Limb (tissue), 2 donors: ENCODE results near the gene FCGR2B.
"Not testable (repeated sequence)": the region's sequence is repeated elsewhere in the genome, so short reads cannot be mapped to it uniquely, and the experiment has no call there.

Source experiments
- DNase-seq, 2 donors: peaks; one replicate each; pipeline ENCODE4 v3.0.0-alpha.2; 2016; ENCODE audit errors: extremely low spot score in 2 of 2

The FCGR2B gene

DNA sequence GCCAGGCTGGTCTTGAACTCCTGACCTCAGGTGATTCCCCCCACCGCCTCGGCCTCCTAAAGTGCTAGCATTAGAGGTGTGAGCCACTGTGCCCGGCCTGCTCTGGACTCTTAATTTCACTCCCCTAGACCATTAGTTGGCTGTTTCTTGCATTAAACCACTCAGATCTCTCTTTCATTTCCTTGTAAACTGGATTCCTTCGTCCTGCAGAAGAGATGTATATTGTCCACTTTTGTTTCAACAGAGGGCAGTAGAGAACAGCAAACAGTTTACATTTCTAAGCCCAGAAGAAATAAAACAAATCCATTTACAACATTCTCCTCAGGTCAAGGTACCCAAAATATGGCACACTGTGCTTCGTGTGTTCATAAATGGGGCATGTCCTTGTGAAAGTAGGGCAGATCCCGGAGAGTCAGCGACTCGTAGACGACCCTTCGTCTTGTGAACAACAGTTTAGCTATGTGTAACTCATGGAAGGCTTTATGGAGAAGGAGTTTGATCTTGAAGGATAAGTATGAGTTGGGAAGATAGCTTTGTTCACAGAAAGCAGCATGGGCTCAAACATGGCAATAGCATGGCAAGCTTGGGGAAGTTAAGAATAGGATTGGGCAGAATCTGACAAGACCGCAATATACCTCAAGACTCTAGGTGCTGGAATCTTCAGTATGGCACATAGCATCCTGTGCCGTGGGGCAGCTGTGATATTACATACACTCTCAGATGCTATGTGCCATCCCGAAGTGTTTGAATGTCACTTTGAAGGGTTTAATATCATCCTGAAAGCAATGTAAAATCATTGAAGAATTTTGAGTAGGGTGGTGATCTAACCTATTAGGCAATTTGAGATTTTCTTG, 15.2 kb upstream of the FCGR2B start:
- peak in 1 of 2 donors; percentile 7 for DNase-seq

DNA sequence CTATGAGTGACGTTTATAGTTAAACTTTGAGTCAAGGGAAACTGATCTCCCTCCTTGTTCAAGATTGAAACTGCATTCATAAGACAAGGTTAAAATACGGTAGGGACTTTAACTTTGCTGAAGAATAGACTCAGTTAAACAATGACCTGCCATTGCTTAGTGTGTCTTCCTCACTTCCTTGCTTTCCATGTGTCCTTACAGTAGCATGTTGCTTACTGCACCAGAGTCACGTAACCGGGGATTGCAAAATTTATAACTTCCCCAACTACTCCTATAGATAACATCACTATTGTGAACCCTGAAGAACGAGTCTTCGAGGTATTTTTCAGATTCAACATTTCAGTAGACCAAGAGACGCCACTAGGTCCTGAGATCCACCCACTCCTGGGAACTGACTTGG, 9.4 kb upstream of the FCGR2B start:
- not testable (repeated sequence) for DNase-seq

DNA sequence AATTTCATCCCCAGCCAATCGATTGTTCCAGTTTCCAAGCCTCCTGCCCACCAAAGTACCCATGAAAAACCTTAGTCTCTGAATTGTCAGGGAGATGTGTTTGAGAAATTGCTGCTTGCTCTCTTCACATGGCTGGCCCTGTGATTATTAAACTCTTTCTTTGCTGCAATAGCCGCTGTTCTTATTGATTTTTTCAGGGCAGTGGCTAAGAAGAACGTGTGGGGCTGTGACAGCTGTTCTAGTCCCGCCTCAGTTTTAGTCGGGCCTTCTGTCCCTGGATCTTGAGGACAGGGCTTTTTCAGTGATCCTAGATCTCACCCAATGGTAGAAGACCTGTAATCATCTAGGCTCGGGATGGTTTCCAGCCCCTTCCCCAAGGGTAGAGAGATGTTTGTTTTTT, 9.0 kb upstream of the FCGR2B start:
- not testable (repeated sequence) for DNase-seq

DNA sequence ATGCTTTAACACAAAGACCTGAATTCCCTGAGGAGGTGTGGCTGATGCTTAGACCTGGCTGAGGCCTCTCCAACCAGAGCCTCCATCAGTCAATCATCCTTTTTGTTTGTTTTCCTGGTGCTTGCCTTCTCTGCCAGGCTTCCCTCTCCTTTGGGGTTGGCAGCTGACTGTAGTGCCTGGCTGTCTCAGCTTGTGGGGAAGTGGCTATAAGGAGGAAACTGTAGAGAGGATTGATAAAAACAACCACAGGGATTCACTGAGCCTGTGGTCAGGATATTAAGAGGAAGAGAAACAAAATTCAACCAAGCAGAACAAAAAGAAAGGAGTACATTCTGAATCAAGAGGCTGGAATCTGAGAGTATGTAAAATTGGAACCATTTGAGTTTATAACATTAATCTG, 4.4 kb upstream of the FCGR2B start:
- DNase-seq: not testable (repeated sequence)

DNA sequence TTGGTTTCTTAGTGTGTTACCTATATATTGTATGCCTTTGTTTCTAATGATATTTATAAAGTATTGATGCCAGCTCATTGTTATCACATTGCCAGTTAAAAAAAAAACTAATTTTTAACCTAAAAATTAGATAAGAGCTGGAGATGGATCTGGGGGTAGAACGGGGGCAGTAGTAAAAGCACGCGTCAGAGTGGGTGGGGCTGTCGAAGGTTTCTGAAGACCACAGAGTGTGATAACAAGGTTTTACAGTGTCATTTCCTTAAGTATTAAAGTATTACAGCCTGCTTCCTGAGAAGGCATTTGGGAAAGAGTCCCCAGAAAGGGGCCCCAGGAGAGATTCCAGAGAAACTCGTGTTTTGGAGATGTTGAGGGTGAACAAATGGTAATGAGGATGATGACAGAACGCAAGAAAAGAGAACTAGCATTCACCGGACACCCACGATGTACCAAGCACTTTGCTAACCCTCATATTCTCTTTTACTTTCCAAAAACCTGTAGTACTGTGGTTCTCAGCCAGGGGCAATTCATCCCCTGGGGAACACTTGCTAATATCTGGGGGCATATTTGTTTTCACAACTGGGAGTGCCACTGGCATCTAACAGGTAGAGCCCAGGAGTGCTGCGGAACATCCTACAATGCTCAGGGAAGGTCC, 1.2 kb upstream of the FCGR2B start:
- DNase-seq: not testable (repeated sequence)

DNA sequence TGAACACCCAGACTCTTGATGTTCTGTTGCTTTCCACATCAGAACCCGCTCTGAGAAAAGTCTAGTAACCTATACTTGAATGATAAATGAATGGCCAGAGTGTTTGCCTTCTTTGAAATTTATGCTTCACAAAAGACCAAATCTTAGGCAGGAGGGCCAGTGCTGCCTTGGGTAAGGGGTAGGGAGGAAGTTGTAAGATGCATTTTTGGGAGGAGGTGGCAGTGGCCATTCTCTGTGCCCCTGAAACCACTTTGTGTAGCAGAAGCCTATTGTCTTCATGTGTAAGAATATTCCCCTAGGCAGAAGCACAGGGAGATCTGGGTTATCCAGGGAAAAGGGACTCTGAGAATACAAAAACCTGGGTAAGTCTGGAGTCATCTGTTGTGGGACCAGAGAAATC, 626 bp downstream of the FCGR2B start:
- not testable (repeated sequence) for DNase-seq

DNA sequence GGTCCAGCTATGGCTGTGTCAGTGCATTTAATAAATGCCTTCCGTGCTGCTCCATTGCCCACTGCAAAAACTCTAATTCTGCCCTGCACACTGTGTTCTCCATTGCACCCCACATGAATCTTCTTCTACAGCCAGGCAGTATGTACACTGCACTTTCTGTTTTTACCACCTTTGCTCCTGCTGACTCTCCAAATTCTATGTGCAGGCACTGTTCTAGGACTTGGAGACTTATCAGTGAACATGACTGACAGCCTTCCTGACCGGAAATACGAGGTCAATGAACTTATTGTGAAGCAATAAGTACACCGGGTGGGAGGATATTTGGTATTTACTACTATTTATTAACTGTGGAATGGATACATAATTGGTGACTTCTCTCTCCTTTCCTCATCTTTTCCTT, 1.7 kb downstream of the FCGR2B start:
- not testable (repeated sequence) for DNase-seq

DNA sequence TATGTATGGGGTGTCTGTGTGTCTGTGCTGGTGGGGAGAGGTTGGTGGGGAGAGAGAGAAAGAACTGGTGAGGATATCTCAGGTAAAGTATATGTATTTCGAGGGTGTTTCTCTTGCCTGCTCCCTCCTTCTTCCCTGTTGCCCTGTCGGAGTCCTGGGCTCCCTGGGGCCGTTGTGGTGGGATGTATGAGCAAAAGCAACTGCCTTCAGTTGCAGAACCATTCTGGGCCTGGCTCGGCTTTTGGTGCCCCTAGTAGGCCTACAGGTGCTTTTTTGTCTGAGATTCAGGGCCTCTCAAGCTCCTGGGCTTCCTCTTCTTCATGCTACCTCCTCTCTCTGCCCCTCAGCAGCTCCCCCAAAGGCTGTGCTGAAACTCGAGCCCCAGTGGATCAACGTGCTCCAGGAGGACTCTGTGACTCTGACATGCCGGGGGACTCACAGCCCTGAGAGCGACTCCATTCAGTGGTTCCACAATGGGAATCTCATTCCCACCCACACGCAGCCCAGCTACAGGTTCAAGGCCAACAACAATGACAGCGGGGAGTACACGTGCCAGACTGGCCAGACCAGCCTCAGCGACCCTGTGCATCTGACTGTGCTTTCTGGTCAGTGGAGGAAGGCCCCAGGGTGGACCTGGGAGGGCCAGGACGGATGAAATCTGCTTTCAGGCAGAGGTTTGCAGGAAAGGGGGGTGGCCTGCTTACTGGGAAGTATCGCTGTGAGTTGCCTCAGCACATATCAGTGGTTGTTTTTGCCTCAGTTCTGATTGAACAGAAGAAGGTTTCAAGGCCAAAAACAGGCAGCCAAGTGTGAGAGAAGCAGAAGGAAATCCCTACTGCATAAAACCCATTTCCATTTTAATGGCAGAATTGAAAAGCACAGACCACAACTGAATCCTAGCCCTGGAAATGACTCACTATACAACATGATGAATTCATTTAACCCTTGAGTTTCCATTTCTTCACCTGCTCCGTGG, 8.4 kb downstream of the FCGR2B start:
- not testable (repeated sequence) for DNase-seq

DNA sequence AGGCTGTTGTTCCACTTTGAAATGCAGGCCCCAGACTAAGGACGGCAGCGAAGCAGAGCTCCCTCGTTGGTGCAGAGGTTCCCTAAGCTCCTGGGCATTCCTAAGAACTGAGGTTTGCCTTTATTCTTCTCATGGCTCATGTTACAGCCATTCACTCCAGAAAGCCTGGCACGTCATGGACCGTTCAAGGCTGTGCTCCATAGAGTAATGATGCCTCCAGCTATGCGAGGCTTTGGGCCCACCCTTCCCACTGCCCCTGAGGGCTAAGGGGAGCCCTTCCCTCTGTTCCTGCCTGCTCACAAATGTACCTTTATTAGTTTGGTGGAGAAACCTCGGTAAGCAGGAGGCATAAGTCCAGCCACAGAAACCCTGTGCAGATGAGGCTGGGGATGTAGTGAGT, 10.5 kb downstream of the FCGR2B start:
- not testable (repeated sequence) for DNase-seq

DNA sequence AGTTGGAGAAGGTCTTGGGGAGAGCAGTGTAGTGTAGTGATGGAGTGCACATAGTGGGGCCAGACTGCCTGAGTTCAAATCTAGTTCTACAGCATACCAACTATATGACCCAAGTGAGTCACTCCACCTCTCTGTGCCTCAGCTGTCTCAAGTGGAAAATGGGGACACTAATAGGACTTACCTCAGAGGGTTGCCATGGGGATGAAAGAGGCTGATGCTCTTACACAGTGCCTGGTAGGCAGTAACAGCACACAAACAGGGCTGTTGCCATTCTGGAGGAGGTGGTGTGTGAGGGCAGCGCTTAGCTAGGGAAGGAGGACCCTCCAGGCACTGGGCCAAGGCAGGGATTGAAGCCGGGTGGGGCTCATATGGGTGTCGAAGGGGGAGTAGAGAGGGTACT, 11.5 kb downstream of the FCGR2B start:
- DNase-seq: not testable (repeated sequence)

DNA sequence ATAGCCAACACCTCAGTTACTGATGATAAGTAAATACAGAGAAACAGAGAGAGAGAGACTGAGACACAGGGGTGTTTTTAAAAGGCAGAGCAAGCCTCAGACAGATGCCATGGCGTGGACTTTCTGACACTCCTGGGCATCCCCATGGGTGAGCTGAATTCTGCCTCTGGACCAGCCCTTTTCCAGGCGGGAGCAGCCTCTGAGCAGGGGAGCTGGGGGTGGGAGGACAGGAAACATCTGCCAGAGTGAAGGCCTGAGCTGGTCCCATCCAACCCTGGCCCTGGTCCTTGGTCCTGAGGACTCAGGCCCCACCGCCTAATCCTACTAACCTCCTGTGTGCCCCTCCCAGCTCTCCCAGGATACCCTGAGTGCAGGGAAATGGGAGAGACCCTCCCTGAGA, 12.0 kb downstream of the FCGR2B start:
- not testable (repeated sequence) for DNase-seq

DNA sequence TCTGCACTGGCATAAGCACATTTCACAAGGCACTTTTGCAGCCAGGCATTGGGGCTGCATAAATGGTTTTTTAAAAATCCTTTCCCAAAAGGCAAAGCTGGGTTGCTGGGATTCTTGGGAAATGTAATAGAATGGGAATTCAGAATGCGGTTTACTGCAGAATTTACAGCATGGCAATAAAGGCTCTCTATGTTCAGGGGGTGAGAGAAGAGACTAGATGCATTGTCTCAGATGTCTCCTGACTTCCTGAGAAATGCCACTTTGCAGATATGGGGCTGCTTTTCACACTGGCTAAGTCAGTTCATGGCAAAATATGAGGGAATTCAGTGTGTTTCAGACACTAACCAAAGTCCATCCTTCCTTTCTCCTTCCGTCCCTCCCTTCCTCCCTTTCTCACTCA, 13.5 kb downstream of the FCGR2B start:
- no peak for DNase-seq

DNA sequence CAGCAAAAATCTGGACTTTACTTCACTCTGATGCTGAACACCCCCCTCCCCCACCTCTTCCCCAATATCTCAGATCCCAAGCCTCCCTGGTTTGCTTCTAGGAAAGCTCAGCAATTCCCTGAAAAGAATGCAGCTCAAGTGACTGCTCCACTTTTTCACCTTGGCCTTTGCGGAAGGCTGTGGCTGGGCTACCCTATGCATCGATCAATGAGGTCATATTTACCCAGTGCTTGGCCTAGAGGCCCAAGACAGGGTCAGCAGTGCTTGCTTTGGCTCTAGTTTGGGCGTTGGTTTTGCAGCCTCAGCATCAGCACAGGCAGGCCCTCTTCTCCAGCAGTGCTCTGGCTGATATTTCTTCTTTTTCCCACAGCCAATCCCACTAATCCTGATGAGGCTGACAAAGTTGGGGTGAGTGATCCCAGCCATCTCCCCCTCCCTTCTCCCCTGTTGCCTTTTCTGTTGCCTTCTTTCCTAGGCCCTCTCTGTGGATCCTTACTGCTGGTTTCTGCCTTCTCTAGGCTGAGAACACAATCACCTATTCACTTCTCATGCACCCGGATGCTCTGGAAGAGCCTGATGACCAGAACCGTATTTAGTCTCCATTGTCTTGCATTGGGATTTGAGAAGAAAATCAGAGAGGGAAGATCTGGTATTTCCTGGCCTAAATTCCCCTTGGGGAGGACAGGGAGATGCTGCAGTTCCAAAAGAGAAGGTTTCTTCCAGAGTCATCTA, 14.2 kb downstream of the FCGR2B start:
- DNase-seq: no peak

DNA sequence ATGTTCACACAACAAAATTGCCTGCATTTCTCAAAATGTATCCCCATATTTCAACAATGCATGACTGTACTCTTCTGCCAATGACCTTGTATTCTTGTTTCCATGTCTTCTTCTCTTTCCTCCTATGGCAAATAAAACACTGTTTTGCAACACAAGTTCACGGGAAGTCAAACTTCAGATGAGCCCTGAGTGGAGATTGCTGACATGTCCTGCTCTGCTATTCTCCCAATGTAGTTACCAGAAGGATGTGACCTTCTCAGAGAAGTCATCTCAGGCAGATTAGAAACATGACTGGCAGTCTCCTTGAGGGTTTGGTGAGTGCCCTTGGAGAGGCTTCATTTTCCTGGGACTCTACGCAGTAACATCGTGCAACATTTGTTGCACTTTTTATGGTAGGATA, 15.6 kb downstream of the FCGR2B start:
- no peak for DNase-seq

DNA sequence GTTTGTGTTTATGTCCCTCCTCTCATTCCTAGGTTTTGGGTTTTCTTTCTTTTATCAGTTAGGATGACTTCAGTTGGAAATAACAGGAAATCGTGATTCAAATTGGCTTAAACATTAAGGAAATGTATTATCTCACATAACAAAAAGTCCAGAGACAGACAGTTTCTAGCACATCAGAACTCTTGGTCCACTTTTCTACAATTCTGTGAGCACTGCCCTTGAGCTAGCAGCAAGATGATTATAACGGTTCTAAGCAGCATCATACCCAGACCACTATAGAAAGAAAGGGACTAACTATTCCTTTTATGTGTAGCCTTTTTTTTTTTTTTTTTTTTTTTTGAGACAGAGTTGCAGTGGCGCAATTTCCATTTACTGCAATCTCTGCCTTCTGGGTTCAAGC, 18.9 kb downstream of the FCGR2B start:
- no peak for DNase-seq

DNA sequence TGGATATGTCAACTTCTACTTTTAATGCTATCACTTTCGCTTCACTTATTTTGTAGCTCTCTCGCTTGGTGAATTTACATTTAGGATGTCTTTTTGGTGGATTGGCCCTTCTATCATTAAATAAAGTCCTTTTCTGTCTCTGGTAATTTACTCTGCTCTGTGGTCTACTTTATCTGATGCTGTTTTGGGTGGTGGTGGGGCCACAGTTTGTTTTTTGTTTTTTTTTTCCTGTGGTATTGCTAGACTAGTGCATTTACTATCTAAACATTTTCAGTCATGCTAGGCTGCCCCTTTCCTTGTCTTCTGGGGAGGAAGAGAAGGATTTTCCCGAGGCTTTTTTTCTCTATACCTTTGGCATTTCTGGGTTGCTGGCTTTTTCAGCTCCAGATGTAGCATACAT, 26.0 kb downstream of the FCGR2B start:
- no peak for DNase-seq

DNA sequence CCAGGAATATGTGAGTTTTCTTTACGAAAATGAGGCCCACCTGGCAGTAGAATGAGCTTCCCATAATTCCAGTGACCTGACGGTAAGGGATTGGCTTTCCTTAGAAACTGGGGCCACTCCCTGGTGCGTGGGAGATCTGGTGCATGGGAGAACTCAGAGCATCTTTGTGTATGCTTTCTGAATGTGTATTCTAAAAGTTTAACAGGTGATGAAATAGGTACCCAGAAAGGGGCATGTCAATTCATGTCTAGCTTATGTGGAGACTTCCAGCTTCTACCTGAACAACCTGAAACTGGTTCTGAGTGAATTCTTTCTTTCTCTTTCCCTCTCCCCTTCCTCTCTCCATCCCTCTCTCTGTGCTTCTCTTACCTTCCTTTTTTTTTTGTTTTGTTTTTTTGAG, 28.9 kb downstream of the FCGR2B start:
- DNase-seq: no peak

DNA sequence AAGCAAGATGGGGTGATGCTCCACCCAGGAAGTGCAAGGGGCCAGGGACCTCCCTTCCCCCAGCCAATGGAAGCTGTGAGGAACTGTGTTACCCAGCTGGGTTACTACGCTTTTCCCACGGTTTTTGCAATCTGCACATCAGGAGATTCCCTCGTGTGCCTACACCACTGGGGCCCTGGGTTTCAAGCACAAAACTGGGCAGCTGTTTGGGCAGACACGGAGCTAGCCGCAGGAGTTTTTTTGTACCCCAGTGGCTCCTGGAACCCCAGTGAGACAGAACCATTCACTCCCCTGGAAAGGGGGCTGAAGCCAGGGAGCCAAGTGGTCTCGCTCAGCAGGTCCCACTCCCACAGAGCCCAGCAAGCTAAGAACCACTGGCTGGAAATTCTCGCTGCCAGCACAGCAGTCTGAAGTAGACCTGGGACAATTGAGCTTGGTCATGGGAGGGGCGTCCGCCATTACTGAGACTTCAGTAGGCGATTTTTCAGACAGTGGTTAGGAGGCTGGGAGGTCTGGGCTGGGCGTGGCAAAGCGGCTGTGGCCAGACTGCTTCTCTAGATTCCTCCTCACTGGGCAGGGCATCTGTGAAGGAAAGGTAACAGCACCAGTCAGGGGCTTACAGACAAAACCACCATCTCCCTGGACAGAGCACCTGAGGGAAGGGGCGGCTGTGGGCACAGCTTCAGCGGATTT, 30.2 kb downstream of the FCGR2B start:
- DNase-seq: not testable (repeated sequence)

DNA sequence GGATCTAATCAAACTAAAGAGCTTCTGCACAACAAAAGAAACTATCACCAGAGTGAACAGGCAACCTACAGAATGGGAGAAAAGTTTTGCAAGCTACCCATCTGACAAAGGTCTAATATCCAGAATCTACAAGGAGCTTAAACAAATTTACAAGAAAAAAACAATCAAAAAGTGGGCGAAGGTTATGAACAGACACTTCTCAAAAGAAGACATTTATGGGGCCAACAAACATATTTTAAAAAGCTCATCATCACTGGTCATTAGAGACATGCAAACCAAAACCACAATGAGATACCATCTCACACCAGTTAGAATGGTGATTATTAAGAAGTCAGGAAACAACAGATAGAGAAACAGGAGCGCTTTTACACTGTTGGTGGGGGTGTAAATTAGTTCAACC, 35.4 kb downstream of the FCGR2B start:
- not testable (repeated sequence) for DNase-seq

DNA sequence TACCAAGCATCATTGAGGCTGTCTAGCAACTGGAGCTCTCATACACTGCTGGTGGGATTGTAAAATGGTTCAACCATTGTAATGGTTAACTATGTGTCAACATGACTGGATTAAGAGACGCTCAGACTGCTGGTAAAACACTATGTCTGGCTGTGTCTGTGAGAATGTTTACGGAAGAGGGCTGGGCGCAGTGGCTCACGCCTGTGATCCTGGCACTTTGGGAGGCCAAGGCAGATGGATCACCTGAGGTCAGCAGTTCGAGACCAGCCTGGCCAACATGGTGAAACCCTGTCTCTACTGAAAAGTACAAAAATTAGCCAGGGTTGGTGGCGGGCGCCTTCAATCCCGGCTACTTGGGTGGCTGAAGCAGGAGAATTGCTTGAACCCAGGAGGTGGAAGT, 39.3 kb downstream of the FCGR2B start:
- DNase-seq: no peak
